K562 (cell line): Measurements from ENCODE around the gene USP20. TPM values are rescaled to one million over a fixed set of nuclear protein-coding genes. Genes with fewer than 3 reads are reported as not detected.

Experiments
- HES1 ChIP-seq: fragments of 450-650 bp; IDR thresholded peaks from 2 replicates; pipeline ENCODE4 v1.6.1; 2016; ENCODE audit warnings: low read depth, mild to moderate bottlenecking, moderate library complexity
- ID3 ChIP-seq, 2 experiments: fragments of 250-450 bp in 1 of 2; fragments of 450-650 bp in 1 of 2; sonication (Bioruptor Pico) in 1 of 2; IDR thresholded peaks; 2 replicates each; pipeline versions ENCODE4 v1.6.1 to v1.8.0; 2016 to 2021; ENCODE audit warnings: mild to moderate bottlenecking in 2 of 2, moderate library complexity in 2 of 2, missing compliant biosample characterization in 1 of 2, missing genetic modification characterization in 1 of 2
- NFYB ChIP-seq: IDR thresholded peaks from 2 replicates; pipeline ENCODE4 v1.6.1; 2011; ENCODE audit warnings: mild to moderate bottlenecking, moderate library complexity; ENCODE audit not compliant: insufficient read length; ENCODE audit errors: extremely low read depth
- RCOR1 ChIP-seq, 2 experiments: IDR thresholded peaks; 2 replicates each; pipeline ENCODE4 v1.6.1; 2012; ENCODE audit warnings: low read depth in 2 of 2, low read length in 2 of 2, borderline replicate concordance in 1 of 2, improper control_type of control experiment in 1 of 2
- SMARCE1 ChIP-seq: fragments of 450-650 bp; IDR thresholded peaks from 2 replicates; pipeline ENCODE4 v1.7.1; 2016; ENCODE audit warnings: mild to moderate bottlenecking
- TEAD4 ChIP-seq, 2 experiments: sonication (generic) in 1 of 2; formaldehyde crosslinking in 1 of 2; IDR thresholded peaks; 2 replicates each; pipeline versions ENCODE4 v1.6.1 to v1.8.0; 2012 to 2022; ENCODE audit warnings: borderline replicate concordance in 1 of 2, inconsistent platforms in 1 of 2, low read length in 1 of 2, mild to moderate bottlenecking in 1 of 2, missing genetic modification reagents in 1 of 2
- ZBTB1 ChIP-seq: sonication (generic); formaldehyde crosslinking; IDR thresholded peaks from 2 replicates; pipeline ENCODE4 v1.8.1; 2023; ENCODE audit warnings: missing genetic modification reagents, low read depth, mild to moderate bottlenecking, borderline replicate concordance
- ZFP36 ChIP-seq: fragments of 150-350 bp; IDR thresholded peaks from 2 replicates; pipeline ENCODE4 v1.6.1; 2018; ENCODE audit warnings: low read length, low read depth; ENCODE audit not compliant: partially characterized antibody
- polyA plus RNA-seq, 8 experiments: library from polyadenylated mRNA; depleted of rRNA in 4 of 8; stranded (reverse) in 5 of 8; unstranded in 3 of 8; fragments of >200 nt; fragmentation: Nextera tagmentation in 2 of 8; fragmentation: Illumina TruSeq in 1 of 8; extraction: Ambion mirVana in 2 of 8; extraction: Trizol in 1 of 8; gene quantifications; 2 replicates each; pipeline versions ENCODE4 v1.2.1 to v1.2.3, GENCODE V29; 2011 to 2014; ENCODE audit warnings: inconsistent platforms in 1 of 8, missing spikeins in 1 of 8
- total RNA-seq, 7 experiments: library from RNA; depleted of rRNA in 6 of 7; stranded (reverse); fragments of >200 nt in 6 of 7; fragmentation: Illumina TruSeq in 2 of 7; extraction: Trizol in 2 of 7; gene quantifications; 2 replicates each; pipeline versions ENCODE4 v1.2.1 to v1.2.3, GENCODE V29; 2011 to 2021; ENCODE audit warnings: low replicate concordance in 1 of 7
- TF ChIP-seq, protein P1 (sequence below), 2 experiments: fragments of 450-650 bp; formaldehyde crosslinking in 1 of 2; IDR thresholded peaks; 2 replicates each; pipeline versions ENCODE4 v1.4.0 to v1.6.1; 2014 to 2020; ENCODE audit warnings: mild to moderate bottlenecking in 2 of 2, borderline replicate concordance in 1 of 2, low read depth in 1 of 2
- TF ChIP-seq, protein P2 (sequence below): sonication (generic); formaldehyde crosslinking; IDR thresholded peaks from 2 replicates; pipeline ENCODE4 v1.8.0; 2022; ENCODE audit warnings: mild to moderate bottlenecking, missing genetic modification reagents

USP20 gene
- total and polyA plus RNA-seq, 9 of the 15 experiments (the other 6 are each of a cell fraction or from before 2014, with no cell fraction given) = 1.9 to 136 (median 49.1) TPM

DNA sequence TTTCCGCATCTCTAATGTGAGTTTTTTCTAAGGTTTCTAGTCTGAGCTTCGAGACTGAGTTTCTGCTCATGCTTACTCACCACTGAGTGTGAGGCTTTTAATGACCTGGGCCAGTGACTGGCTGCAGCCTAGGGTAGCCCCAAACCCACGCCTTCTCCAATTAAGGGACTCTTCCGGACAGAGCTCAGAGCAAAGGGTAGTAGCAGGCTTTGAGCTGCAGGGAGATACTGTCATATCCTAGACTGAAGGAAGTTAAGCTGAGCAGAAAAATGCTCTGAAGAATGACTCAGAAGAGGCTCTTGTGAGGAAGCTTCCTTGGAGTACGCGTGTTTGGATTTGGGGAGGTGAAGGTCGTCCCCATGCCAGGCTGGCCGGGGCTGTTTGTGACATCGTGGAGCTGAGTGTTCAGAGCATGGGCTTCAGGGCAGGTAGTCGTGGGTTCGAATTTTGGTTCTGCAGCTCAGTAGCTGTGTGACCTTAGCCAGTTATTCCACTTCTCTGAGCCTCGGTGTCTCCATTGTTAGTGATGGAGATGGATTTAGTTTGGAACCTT lies 3.5 kb downstream of the USP20 start (continued):
- TF ChIP-seq, protein P1, sequence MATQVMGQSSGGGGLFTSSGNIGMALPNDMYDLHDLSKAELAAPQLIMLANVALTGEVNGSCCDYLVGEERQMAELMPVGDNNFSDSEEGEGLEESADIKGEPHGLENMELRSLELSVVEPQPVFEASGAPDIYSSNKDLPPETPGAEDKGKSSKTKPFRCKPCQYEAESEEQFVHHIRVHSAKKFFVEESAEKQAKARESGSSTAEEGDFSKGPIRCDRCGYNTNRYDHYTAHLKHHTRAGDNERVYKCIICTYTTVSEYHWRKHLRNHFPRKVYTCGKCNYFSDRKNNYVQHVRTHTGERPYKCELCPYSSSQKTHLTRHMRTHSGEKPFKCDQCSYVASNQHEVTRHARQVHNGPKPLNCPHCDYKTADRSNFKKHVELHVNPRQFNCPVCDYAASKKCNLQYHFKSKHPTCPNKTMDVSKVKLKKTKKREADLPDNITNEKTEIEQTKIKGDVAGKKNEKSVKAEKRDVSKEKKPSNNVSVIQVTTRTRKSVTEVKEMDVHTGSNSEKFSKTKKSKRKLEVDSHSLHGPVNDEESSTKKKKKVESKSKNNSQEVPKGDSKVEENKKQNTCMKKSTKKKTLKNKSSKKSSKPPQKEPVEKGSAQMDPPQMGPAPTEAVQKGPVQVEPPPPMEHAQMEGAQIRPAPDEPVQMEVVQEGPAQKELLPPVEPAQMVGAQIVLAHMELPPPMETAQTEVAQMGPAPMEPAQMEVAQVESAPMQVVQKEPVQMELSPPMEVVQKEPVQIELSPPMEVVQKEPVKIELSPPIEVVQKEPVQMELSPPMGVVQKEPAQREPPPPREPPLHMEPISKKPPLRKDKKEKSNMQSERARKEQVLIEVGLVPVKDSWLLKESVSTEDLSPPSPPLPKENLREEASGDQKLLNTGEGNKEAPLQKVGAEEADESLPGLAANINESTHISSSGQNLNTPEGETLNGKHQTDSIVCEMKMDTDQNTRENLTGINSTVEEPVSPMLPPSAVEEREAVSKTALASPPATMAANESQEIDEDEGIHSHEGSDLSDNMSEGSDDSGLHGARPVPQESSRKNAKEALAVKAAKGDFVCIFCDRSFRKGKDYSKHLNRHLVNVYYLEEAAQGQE (IDR thresholded peaks at IDR 0.05; ENCODE audit: borderline replicate concordance) = peak; percentile 4; the same call in 1 of the 2 replicates
- TF ChIP-seq, protein P1 (CRISPR knock-in tag; IDR thresholded peaks at IDR 0.05; ENCODE audit: low read depth) = no peak
- TF ChIP-seq RCOR1 (IDR thresholded peaks at IDR 0.05; ENCODE audit: borderline replicate concordance in 1 of 2, low read depth in 2 of 2, low read length in 2 of 2) = peak in 1 of 2 experiments; percentile 16; a peak in 1 of 4 replicates
- peak; percentile 44; the same call in 1 of the 2 replicates for TF ChIP-seq TEAD4 (IDR thresholded peaks at IDR 0.05; ENCODE audit: low read length)
- TF ChIP-seq TEAD4 (CRISPR knock-in tag; IDR thresholded peaks at IDR 0.05; ENCODE audit: borderline replicate concordance) = no peak
- peak; percentile 37; the same call in 1 of the 2 replicates for TF ChIP-seq SMARCE1
- peak; percentile 69 for TF ChIP-seq ZFP36
- TF ChIP-seq, protein P2, sequence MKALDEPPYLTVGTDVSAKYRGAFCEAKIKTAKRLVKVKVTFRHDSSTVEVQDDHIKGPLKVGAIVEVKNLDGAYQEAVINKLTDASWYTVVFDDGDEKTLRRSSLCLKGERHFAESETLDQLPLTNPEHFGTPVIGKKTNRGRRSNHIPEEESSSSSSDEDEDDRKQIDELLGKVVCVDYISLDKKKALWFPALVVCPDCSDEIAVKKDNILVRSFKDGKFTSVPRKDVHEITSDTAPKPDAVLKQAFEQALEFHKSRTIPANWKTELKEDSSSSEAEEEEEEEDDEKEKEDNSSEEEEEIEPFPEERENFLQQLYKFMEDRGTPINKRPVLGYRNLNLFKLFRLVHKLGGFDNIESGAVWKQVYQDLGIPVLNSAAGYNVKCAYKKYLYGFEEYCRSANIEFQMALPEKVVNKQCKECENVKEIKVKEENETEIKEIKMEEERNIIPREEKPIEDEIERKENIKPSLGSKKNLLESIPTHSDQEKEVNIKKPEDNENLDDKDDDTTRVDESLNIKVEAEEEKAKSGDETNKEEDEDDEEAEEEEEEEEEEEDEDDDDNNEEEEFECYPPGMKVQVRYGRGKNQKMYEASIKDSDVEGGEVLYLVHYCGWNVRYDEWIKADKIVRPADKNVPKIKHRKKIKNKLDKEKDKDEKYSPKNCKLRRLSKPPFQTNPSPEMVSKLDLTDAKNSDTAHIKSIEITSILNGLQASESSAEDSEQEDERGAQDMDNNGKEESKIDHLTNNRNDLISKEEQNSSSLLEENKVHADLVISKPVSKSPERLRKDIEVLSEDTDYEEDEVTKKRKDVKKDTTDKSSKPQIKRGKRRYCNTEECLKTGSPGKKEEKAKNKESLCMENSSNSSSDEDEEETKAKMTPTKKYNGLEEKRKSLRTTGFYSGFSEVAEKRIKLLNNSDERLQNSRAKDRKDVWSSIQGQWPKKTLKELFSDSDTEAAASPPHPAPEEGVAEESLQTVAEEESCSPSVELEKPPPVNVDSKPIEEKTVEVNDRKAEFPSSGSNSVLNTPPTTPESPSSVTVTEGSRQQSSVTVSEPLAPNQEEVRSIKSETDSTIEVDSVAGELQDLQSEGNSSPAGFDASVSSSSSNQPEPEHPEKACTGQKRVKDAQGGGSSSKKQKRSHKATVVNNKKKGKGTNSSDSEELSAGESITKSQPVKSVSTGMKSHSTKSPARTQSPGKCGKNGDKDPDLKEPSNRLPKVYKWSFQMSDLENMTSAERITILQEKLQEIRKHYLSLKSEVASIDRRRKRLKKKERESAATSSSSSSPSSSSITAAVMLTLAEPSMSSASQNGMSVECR (CRISPR knock-in tag) = no peak
- no peak for TF ChIP-seq ZBTB1
- no peak for TF ChIP-seq ID3 (CRISPR knock-in tag; IDR thresholded peaks at IDR 0.05)
- TF ChIP-seq ID3 (tag; IDR thresholded peaks at IDR 0.05) = peak; percentile 53; the same call in 1 of the 2 replicates
- no peak for TF ChIP-seq NFYB
- no peak for TF ChIP-seq HES1
